IPS-20b (cell line): Measurements from ENCODE around the gene GNAO1.
"Not testable (repeated sequence)": the region's sequence is repeated elsewhere in the genome, so short reads cannot be mapped to it uniquely, and the experiment has no call there.

Source experiments
- H3K27ac ChIP-seq: one replicate; pipeline ENCODE4 v1.5.1; 2013; ENCODE audit warnings: low read length
- H3K27me3 ChIP-seq: 2 replicates; pipeline ENCODE4 v1.6.1; 2013; ENCODE audit warnings: mild to moderate bottlenecking, low read length, inconsistent platforms; ENCODE audit not compliant: insufficient read depth
- H3K36me3 ChIP-seq: 2 replicates; pipeline ENCODE4 v1.6.1; 2013; ENCODE audit warnings: low read depth, mild to moderate bottlenecking, inconsistent platforms, low read length, moderate library complexity; ENCODE audit not compliant: insufficient read depth
- H3K4me1 ChIP-seq: 2 replicates; pipeline ENCODE4 v1.6.1; 2013; ENCODE audit warnings: mild to moderate bottlenecking, control low read depth, inconsistent platforms, low read length, moderate library complexity; ENCODE audit not compliant: insufficient read depth
- H3K4me3 ChIP-seq: 2 replicates; pipeline ENCODE4 v1.5.1; 2013; ENCODE audit warnings: mild to moderate bottlenecking, low read length, inconsistent platforms
- H3K9ac ChIP-seq: 2 replicates; pipeline ENCODE4 v1.6.1; 2013; ENCODE audit warnings: low read depth, mild to moderate bottlenecking, inconsistent platforms, low read length, moderate library complexity
- H3K9me3 ChIP-seq: 2 replicates; pipeline ENCODE4 v1.6.1; 2013; ENCODE audit warnings: mild to moderate bottlenecking, low read depth, low read length, inconsistent platforms; ENCODE audit not compliant: insufficient read depth

Gene GNAO1

GRCh38 chr16:56384074-56384721 lies 192.9 kb downstream of the GNAO1 start:
- Histone ChIP-seq H3K9me3 (peaks cover 18% of the 10 kb centered on the region), H3K27me3 (no peaks in the 10 kb centered on the region), H3K27ac (no peak overlapping the region), H3K4me1 (no peaks in the 10 kb centered on the region), H3K36me3 (peaks cover 38% of the 10 kb centered on the region), H3K4me3 (no peak overlapping the region), H3K9ac (no peak overlapping the region)

- H3K4me3 ChIP-seq = no peak overlapping the region
- no peak overlapping the region for H3K27ac ChIP-seq
- H3K27me3 ChIP-seq = no peaks in the 10 kb centered on the region
- no peak overlapping the region for H3K9ac ChIP-seq
- H3K36me3 ChIP-seq = peaks cover 44% of the 10 kb centered on the region
- H3K4me1 ChIP-seq = no peaks in the 10 kb centered on the region
- H3K9me3 ChIP-seq = 0 out of 2 replicates have a peak, but pooled peaks cover 4% of the 10 kb centered on the region
Measured at GRCh38 chr16:56387396-56387795, 196.1 kb downstream of the GNAO1 start.

DNA sequence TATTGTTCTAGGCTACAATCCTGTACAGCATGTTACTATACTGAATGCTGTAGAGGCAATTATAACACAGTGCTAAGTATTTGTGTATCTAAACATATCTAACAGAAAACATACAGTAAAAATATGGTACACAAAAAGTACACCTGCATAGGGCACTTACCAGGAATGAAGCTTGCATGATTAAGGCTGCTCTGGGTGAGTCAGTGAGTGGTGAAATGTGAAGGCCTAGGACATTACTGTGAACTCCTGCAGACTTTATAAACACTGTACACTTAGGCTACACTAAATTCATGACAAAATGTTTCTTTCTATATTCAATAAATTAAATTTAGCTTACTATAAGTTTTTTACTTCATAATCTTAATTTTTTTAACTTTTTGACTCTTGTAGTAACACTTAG lies 196.9 kb downstream of the GNAO1 start:
- Histone ChIP-seq H3K27me3 (no peaks in the 10 kb centered on the region), H3K27ac (no peak overlapping the region), H3K4me1 (no peaks in the 10 kb centered on the region), H3K9ac (no peak overlapping the region), H3K36me3 (peaks cover 38% of the 10 kb centered on the region), H3K4me3 (no peak overlapping the region), H3K9me3 (no peaks in the 10 kb centered on the region)

DNA sequence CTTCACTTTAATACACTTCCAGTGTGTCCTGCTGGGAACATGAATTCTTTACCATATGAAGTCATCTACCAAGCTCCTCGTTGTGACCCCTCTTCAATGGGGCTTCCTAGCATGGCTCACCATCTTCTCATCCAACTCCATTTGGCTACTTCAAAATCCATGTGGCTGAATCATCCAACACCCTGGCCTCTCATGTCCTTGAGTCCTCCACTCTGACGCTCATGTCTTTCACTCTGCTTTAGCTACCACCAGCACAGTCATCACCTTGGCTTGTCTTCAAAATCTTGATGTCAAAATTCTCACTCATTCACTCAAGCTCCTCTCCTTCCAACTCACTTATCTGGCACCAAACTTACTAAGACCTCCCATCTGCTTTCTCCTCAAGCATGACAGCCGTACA lies 198.3 kb downstream of the GNAO1 start:
- Histone ChIP-seq H3K9me3 (no peaks in the 10 kb centered on the region), H3K4me1 (no peaks in the 10 kb centered on the region), H3K27ac (no peak overlapping the region), H3K9ac (no peak overlapping the region), H3K36me3 (peaks cover 35% of the 10 kb centered on the region), H3K4me3 (no peak overlapping the region), H3K27me3 (no peaks in the 10 kb centered on the region)

GRCh38 chr16:56396724-56397123 lies 205.4 kb downstream of the GNAO1 start:
- not testable (repeated sequence) for H3K27me3 ChIP-seq, H3K27ac ChIP-seq, H3K36me3 ChIP-seq, H3K4me3 ChIP-seq, H3K4me1 ChIP-seq, H3K9me3 ChIP-seq, H3K9ac ChIP-seq

- Histone ChIP-seq H3K27me3 (no peaks in the 10 kb centered on the region), H3K27ac (no peak overlapping the region), H3K4me3 (no peak overlapping the region), H3K4me1 (no peaks in the 10 kb centered on the region), H3K36me3 (peaks cover 11% of the 10 kb centered on the region), H3K9me3 (no peaks in the 10 kb centered on the region), H3K9ac (no peak overlapping the region)
Measured at GRCh38 chr16:56399047-56399446, 207.8 kb downstream of the GNAO1 start.

DNA sequence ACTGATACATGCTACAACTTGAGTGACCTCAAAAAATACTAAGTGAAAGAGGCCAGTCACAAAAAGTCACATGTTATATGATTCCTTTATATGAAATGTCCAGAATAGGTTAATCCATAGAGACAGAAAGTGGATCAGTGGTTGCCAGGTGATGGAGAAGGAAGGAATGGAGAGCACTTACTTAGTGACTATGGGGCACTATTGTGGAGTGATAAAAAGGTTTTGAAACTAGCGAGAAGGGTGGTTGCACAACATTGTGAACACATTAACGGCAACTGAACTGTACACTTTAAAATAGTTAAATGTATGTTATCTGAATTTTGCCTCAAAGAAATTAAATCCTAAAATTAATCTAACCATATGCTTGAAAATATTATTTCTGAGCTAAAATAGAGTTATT lies 208.2 kb downstream of the GNAO1 start:
- no peaks in the 10 kb centered on the region for H3K27me3 ChIP-seq
- no peak overlapping the region for H3K4me3 ChIP-seq
- no peaks in the 10 kb centered on the region for H3K4me1 ChIP-seq
- H3K9ac ChIP-seq = no peak overlapping the region
- H3K9me3 ChIP-seq = no peaks in the 10 kb centered on the region
- no peak overlapping the region for H3K27ac ChIP-seq
- peaks cover 14% of the 10 kb centered on the region for H3K36me3 ChIP-seq

DNA sequence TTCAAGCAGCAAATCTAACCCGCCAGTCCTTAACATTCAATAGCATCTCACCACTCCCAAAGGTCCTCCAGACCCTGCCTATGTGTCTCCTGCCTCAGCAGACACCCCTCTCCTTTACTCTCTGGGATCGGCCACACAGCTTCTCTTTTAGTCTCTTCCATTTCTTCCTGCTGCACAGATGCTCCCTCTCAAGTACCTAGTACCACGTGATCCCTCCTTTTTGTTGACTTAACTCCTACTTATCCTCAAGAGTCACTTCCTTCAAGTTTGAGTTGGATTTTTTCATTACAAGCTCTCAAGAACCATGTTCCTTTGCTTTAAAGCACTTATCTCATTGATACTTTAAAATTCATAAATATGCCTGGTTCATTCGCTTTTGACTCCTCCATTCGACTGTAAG lies 209.2 kb downstream of the GNAO1 start:
- no peak overlapping the region for H3K27ac ChIP-seq
- H3K27me3 ChIP-seq = no peaks in the 10 kb centered on the region
- H3K4me1 ChIP-seq = no peaks in the 10 kb centered on the region
- no peak overlapping the region for H3K4me3 ChIP-seq
- no peaks in the 10 kb centered on the region for H3K9me3 ChIP-seq
- peaks cover 22% of the 10 kb centered on the region for H3K36me3 ChIP-seq
- no peak overlapping the region for H3K9ac ChIP-seq

DNA sequence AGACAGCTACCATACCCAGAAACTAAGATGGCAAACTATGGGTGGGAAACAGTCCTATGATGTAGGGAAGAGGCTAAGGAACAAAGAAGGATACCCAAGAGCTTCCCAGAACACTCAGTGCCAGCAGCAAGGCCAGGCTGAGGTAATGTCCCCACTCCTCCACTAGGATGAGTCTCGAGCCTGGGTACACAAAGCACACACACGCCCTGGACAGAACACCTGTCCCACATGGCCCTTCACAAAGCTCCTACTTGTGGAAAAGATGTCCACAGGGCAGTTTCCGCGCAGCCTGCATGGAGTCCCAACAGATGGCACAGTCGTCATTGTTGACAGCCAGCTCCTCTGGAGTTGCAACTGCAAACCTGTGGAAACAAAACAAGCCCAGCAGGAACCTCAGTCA lies 210.2 kb downstream of the GNAO1 start:
- no peak overlapping the region for H3K27ac ChIP-seq
- H3K4me3 ChIP-seq = no peak overlapping the region
- H3K36me3 ChIP-seq = peaks cover 23% of the 10 kb centered on the region
- H3K4me1 ChIP-seq = no peaks in the 10 kb centered on the region
- no peaks in the 10 kb centered on the region for H3K9me3 ChIP-seq
- H3K9ac ChIP-seq = no peak overlapping the region
- no peaks in the 10 kb centered on the region for H3K27me3 ChIP-seq

GRCh38 chr16:56405977-56406672 lies 214.8 kb downstream of the GNAO1 start:
- H3K4me1 ChIP-seq = no peaks in the 10 kb centered on the region
- no peak overlapping the region for H3K4me3 ChIP-seq
- H3K36me3 ChIP-seq = peaks cover 40% of the 10 kb centered on the region
- no peaks in the 10 kb centered on the region for H3K27me3 ChIP-seq
- H3K27ac ChIP-seq = no peak overlapping the region
- H3K9me3 ChIP-seq = no peaks in the 10 kb centered on the region
- H3K9ac ChIP-seq = no peak overlapping the region
